ENCODE results near the gene RUBCNL. TPM values are rescaled to one million over a fixed set of nuclear protein-coding genes. Genes with fewer than 3 reads are reported as not detected.

The RUBCNL gene
- total RNA-seq, 2 donors from 2014 or later = 0.59 to 9.9 TPM

- intact Hi-C loops (cut with DNase I) = no loop called here
- TF ChIP-seq CTCF (IDR thresholded peaks at IDR 0.05) (no peak), POLR2A (IDR thresholded peaks at IDR 0.05) (no peak), POLR2AphosphoS5 (IDR thresholded peaks at IDR 0.05) (no peak)
- Histone ChIP-seq H3K9me3 (no peaks in the 10 kb centered on the region), H3K36me3 (no peaks in the 10 kb centered on the region), H3K27me3 (replicated peaks; ENCODE audit: insufficient read depth) (no peaks in the 10 kb centered on the region), H3K4me3 (no peak overlapping the region), H3K27ac (no peak overlapping the region), H3K4me1 (replicated peaks) (no peaks in the 10 kb centered on the region)
- WGBS = 88% methylated on average over 1 of the region's 1 CpG
- DNase-seq (ENCODE audit: low spot score) = no peak
These were observed 74.0 kb downstream of the RUBCNL start for GRCh38 chr13:46313024-46313423.

DNA sequence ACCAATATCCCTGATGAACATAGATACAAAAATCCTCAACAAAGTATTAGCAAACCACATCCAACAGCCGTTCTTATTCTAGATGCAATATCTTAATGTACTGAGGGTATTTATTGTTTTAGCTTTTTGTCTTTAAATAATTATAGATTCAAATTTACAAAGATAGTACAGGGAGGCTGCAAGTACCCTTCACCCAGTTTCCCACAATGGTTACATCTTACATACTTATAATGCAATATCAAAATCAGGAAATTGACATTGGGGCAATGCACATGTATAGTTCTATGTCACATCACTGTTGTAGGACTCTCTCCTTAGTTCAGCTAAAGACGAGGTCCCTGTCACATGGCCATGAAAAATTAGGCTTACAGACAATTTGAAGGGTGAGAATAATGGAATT lies 75.8 kb downstream of the RUBCNL start:
- WGBS = 86% methylated on average over 2 of the region's 2 CpGs
- no peak for TF ChIP-seq POLR2AphosphoS5 (IDR thresholded peaks at IDR 0.05)
- TF ChIP-seq POLR2A (IDR thresholded peaks at IDR 0.05) = no peak
- no peak for TF ChIP-seq CTCF (IDR thresholded peaks at IDR 0.05)
- Histone ChIP-seq H3K27me3 (replicated peaks; ENCODE audit: insufficient read depth) (no peaks in the 10 kb centered on the region), H3K36me3 (no peaks in the 10 kb centered on the region), H3K27ac (no peak overlapping the region), H3K9me3 (no peaks in the 10 kb centered on the region), H3K4me1 (replicated peaks) (no peaks in the 10 kb centered on the region), H3K4me3 (no peak overlapping the region)
- DNase-seq (ENCODE audit: low spot score) = no peak
- intact Hi-C loops (cut with DNase I) = no loop called here

- Histone ChIP-seq H3K27me3 (replicated peaks; ENCODE audit: insufficient read depth) (no peaks in the 10 kb centered on the region), H3K9me3 (no peaks in the 10 kb centered on the region), H3K27ac (no peak overlapping the region), H3K36me3 (no peaks in the 10 kb centered on the region), H3K4me3 (no peak overlapping the region), H3K4me1 (replicated peaks) (no peaks in the 10 kb centered on the region)
- intact Hi-C loops (cut with DNase I) = no loop called here
- WGBS = 85% methylated on average over 1 of the region's 1 CpG
- TF ChIP-seq POLR2A (IDR thresholded peaks at IDR 0.05) (no peak), CTCF (IDR thresholded peaks at IDR 0.05) (no peak)
- DNase-seq (ENCODE audit: low spot score) = no peak
These were observed 77.0 kb downstream of the RUBCNL start for GRCh38 chr13:46310066-46310465.

GRCh38 chr13:46307554-46307953 lies 79.5 kb downstream of the RUBCNL start:
- no peaks in the 10 kb centered on the region for H3K27me3 ChIP-seq (replicated peaks; ENCODE audit: insufficient read depth)
- H3K36me3 ChIP-seq = no peaks in the 10 kb centered on the region
- intact Hi-C loops (cut with DNase I) = no loop called here
- TF ChIP-seq POLR2AphosphoS5 (IDR thresholded peaks at IDR 0.05) (no peak), POLR2A (IDR thresholded peaks at IDR 0.05) (no peak), CTCF (IDR thresholded peaks at IDR 0.05) (no peak)
- H3K27ac ChIP-seq = no peak overlapping the region
- H3K4me3 ChIP-seq = no peak overlapping the region
- H3K4me1 ChIP-seq (replicated peaks) = no peaks in the 10 kb centered on the region
- H3K9me3 ChIP-seq = no peaks in the 10 kb centered on the region
- WGBS = 86% methylated on average over 1 of the region's 1 CpG
- DNase-seq (ENCODE audit: low spot score) = no peak

DNA sequence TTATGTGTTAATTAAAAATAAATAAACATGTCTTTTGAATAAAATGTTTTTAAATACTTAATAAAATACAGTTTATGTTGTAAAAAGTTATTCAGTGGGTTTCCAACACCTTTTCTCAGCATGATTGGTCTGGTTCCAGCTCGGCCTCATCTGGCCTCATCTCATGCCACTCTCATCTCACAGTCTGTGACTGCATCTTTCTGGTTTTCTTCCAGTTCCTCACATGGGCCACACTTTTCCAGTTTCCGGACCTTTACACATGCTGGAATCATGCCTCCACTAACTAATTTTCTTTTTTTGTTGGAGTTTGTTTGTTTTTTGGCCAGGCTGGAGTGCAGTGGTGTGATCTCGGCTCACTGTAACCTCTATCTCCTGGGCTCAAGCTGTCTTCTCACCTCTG lies 82.5 kb downstream of the RUBCNL start:
- Histone ChIP-seq H3K9me3 (no peaks in the 10 kb centered on the region), H3K4me1 (replicated peaks) (no peaks in the 10 kb centered on the region), H3K36me3 (no peaks in the 10 kb centered on the region), H3K27me3 (replicated peaks; ENCODE audit: insufficient read depth) (no peaks in the 10 kb centered on the region), H3K27ac (no peak overlapping the region), H3K4me3 (no peak overlapping the region)
- DNase-seq (ENCODE audit: low spot score) = no peak
- WGBS = 72% methylated on average over 3 of the region's 3 CpGs
- intact Hi-C loops (cut with DNase I) = no loop called here
- TF ChIP-seq POLR2A (IDR thresholded peaks at IDR 0.05) (no peak), POLR2AphosphoS5 (IDR thresholded peaks at IDR 0.05) (no peak), CTCF (IDR thresholded peaks at IDR 0.05) (no peak)

Data from prostate gland (tissue), 2 donors.